ENCODE data around the gene CIDEB. TPM values are rescaled to one million over a fixed set of nuclear protein-coding genes. Genes with fewer than 3 reads are reported as not detected.

The CIDEB gene
- total and polyA plus RNA-seq, 2 of the 13 experiments (the other 11 are each of a cell fraction or from before 2014, with no cell fraction given) = 35.8 to 110 TPM

DNA sequence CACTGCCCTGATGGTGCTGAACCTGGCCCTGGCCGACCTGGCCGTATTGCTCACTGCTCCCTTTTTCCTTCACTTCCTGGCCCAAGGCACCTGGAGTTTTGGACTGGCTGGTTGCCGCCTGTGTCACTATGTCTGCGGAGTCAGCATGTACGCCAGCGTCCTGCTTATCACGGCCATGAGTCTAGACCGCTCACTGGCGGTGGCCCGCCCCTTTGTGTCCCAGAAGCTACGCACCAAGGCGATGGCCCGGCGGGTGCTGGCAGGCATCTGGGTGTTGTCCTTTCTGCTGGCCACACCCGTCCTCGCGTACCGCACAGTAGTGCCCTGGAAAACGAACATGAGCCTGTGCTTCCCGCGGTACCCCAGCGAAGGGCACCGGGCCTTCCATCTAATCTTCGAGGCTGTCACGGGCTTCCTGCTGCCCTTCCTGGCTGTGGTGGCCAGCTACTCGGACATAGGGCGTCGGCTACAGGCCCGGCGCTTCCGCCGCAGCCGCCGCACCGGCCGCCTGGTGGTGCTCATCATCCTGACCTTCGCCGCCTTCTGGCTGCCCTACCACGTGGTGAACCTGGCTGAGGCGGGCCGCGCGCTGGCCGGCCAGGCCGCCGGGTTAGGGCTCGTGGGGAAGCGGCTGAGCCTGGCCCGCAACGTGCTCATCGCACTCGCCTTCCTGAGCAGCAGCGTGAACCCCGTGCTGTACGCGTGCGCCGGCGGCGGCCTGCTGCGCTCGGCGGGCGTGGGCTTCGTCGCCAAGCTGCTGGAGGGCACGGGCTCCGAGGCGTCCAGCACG, 8.2 kb upstream of the CIDEB start (continued):
- peak; percentile 55 for TF ChIP-seq FOXA3 (CRISPR knock-in tag; IDR thresholded peaks at IDR 0.05)
- TF ChIP-seq, protein P1, sequence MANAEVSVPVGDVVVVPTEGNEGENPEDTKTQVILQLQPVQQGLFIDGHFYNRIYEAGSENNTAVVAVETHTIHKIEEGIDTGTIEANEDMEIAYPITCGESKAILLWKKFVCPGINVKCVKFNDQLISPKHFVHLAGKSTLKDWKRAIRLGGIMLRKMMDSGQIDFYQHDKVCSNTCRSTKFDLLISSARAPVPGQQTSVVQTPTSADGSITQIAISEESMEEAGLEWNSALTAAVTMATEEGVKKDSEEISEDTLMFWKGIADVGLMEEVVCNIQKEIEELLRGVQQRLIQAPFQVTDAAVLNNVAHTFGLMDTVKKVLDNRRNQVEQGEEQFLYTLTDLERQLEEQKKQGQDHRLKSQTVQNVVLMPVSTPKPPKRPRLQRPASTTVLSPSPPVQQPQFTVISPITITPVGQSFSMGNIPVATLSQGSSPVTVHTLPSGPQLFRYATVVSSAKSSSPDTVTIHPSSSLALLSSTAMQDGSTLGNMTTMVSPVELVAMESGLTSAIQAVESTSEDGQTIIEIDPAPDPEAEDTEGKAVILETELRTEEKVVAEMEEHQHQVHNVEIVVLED (CRISPR knock-in tag; IDR thresholded peaks at IDR 0.05; ENCODE audit: borderline replicate concordance) = peak; percentile 73
- TF ChIP-seq POLR2AphosphoS5 (IDR thresholded peaks at IDR 0.05; ENCODE audit: low read depth, low read length) = peak; percentile 38
- TF ChIP-seq CEBPB (IDR thresholded peaks at IDR 0.05; ENCODE audit: borderline replicate concordance, low read depth, low read length) = no peak
- 0 out of 2 replicates have a peak, but pooled peaks have one; percentile 64 for TF ChIP-seq MAFF (IDR thresholded peaks at IDR 0.05; ENCODE audit: low read depth, low read length)
- peak; percentile 84 for TF ChIP-seq ZNF556 (CRISPR knock-in tag; IDR thresholded peaks at IDR 0.05; ENCODE audit: borderline replicate concordance)
- TF ChIP-seq, protein P2, sequence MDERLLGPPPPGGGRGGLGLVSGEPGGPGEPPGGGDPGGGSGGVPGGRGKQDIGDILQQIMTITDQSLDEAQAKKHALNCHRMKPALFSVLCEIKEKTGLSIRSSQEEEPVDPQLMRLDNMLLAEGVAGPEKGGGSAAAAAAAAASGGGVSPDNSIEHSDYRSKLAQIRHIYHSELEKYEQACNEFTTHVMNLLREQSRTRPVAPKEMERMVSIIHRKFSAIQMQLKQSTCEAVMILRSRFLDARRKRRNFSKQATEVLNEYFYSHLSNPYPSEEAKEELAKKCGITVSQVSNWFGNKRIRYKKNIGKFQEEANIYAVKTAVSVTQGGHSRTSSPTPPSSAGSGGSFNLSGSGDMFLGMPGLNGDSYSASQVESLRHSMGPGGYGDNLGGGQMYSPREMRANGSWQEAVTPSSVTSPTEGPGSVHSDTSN (CRISPR knock-in tag; IDR thresholded peaks at IDR 0.05) = no peak
- TF ChIP-seq ZNF121 (CRISPR knock-in tag; IDR thresholded peaks at IDR 0.05) = no peak
- TF ChIP-seq, protein P3, sequence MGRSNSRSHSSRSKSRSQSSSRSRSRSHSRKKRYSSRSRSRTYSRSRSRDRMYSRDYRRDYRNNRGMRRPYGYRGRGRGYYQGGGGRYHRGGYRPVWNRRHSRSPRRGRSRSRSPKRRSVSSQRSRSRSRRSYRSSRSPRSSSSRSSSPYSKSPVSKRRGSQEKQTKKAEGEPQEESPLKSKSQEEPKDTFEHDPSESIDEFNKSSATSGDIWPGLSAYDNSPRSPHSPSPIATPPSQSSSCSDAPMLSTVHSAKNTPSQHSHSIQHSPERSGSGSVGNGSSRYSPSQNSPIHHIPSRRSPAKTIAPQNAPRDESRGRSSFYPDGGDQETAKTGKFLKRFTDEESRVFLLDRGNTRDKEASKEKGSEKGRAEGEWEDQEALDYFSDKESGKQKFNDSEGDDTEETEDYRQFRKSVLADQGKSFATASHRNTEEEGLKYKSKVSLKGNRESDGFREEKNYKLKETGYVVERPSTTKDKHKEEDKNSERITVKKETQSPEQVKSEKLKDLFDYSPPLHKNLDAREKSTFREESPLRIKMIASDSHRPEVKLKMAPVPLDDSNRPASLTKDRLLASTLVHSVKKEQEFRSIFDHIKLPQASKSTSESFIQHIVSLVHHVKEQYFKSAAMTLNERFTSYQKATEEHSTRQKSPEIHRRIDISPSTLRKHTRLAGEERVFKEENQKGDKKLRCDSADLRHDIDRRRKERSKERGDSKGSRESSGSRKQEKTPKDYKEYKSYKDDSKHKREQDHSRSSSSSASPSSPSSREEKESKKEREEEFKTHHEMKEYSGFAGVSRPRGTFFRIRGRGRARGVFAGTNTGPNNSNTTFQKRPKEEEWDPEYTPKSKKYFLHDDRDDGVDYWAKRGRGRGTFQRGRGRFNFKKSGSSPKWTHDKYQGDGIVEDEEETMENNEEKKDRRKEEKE (IDR thresholded peaks at IDR 0.05) = no peak
- TF ChIP-seq ZNF136 (CRISPR knock-in tag; IDR thresholded peaks at IDR 0.05; ENCODE audit: low read depth) = peak; percentile 99
- no peak for TF ChIP-seq SRF (IDR thresholded peaks at IDR 0.05; ENCODE audit: low read depth, low read length)
- peak; percentile 93; the same call in 1 of the 2 replicates for TF ChIP-seq KLF9 (CRISPR knock-in tag; IDR thresholded peaks at IDR 0.05; ENCODE audit: low read depth)
- TF ChIP-seq HOXA3 (CRISPR knock-in tag; IDR thresholded peaks at IDR 0.05) = peak; percentile 98
- TF ChIP-seq ZNF17 (CRISPR knock-in tag; IDR thresholded peaks at IDR 0.05) = no peak
- TF ChIP-seq, protein P4, sequence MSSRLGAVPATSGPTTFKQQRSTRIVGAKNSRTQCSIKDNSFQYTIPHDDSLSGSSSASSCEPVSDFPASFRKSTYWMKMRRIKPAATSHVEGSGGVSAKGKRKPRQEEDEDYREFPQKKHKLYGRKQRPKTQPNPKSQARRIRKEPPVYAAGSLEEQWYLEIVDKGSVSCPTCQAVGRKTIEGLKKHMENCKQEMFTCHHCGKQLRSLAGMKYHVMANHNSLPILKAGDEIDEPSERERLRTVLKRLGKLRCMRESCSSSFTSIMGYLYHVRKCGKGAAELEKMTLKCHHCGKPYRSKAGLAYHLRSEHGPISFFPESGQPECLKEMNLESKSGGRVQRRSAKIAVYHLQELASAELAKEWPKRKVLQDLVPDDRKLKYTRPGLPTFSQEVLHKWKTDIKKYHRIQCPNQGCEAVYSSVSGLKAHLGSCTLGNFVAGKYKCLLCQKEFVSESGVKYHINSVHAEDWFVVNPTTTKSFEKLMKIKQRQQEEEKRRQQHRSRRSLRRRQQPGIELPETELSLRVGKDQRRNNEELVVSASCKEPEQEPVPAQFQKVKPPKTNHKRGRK (CRISPR knock-in tag; IDR thresholded peaks at IDR 0.05) = peak; percentile 81
- TF ChIP-seq TRIM24 (CRISPR knock-in tag; IDR thresholded peaks at IDR 0.05) = no peak
- TF ChIP-seq ZNF329 (CRISPR knock-in tag; IDR thresholded peaks at IDR 0.05; ENCODE audit: low read depth) = peak; percentile 90
- TF ChIP-seq ZFP37 (CRISPR knock-in tag; IDR thresholded peaks at IDR 0.05; ENCODE audit: borderline replicate concordance) = peak; percentile 98
- peak; percentile 99 for TF ChIP-seq ZNF33B (CRISPR knock-in tag; IDR thresholded peaks at IDR 0.05)
- TF ChIP-seq ZNF34 (CRISPR knock-in tag; IDR thresholded peaks at IDR 0.05; ENCODE audit: borderline replicate concordance) = no peak
- no peak for TF ChIP-seq PCBP2 (optimal IDR thresholded peaks at IDR 0.05; ENCODE audit: low read depth, low read length, poor library complexity, severe bottlenecking)

Measured in HepG2 (cell line).